ENCODE measurements around the gene USP16. TPM values are rescaled to one million over a fixed set of nuclear protein-coding genes. Genes with fewer than 3 reads are reported as not detected.

Gene USP16
- total RNA-seq (2022; extraction: Qiagen RNA extraction) = 19.1 to 27.4 TPM (median 21.6 TPM) in 5 replicates

GRCh38 chr21:29024474-29025327 is at the start of gene USP16:
USP16 (plus strand) TSS chr21:29024668; CDS start chr21:29027914, 3,246 bp downstream.

DNA sequence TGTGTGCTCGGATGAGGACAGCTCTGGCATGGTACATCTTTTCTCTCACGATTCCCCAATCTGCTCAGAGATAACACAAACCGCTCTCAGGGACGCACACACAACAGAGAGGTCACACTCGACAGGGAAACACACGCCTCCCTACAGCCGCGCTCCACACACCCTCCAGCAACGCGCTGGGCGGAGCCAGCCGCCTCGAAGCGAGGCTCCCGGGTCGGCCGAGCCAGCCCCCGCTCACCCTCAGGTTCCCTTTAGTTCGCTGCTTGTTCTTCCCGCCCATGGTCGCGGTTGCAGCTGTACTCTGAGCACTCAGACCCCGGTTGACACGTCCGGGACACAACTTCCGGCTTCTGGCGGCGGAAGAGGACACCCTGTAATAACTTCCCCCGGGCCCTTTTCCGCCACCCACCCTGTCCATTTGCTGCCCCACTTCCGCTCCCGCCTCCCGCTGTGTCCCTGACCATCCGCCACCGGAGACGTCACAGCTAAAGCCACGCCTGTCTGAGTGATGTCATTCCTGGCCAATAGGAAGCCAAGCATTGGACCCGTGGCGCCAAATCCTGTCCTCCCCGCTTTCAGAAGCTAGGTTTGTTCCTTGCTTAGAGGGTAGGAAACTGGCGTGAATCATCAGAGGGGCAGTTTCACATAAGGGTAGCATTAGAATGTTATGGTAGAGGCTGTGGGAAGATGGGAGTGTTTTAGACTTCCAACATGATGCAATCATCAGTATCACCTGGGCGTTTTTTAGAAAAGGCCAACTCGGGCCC is 31.8 kb upstream of the USP16 start, which contains the start of gene LTN1:
Gene LTN1, minus strand, starts transcription at position 352 of the 767 bp plus-strand sequence. Its CDS starts 72 bp downstream, at position 280.

GRCh38 chr21:29073222-29074006 is 48.9 kb downstream of the USP16 start, which contains the start of gene CCT8:
CCT8 (minus strand) TSS chr21:29073648; CDS start chr21:29073590, 58 bp downstream.

Other genes with a start within 250 kb of the USP16 start
- gene LTN1, start 31.8 kb upstream of the USP16 start, total RNA-seq (2022; extraction: Qiagen RNA extraction) = 3.8 to 7.6 TPM (median 6.2 TPM) in 5 replicates
- 10.1 to 11.2 TPM (median 10.9 TPM) in 5 replicates for gene RWDD2B, start 5.3 kb upstream of the USP16 start, total RNA-seq (2022; extraction: Qiagen RNA extraction)
- 163 to 216 TPM (median 175 TPM) in 5 replicates for gene CCT8, start 49.0 kb downstream of the USP16 start, total RNA-seq (2022; extraction: Qiagen RNA extraction)
- gene MAP3K7CL, start 106.0 kb downstream of the USP16 start, total RNA-seq (2022; extraction: Qiagen RNA extraction) = 1.2 to 2.4 TPM (median 2.0 TPM) in 5 replicates

All from A549 treated with Hydrocortisone at 1 μM for 4 hours (cell line).